Loucy (cell line): ENCODE data around the gene PAPPA2.

ENCODE experiments used
- H2AFZ ChIP-seq: fragments of 200-600 bp; sonication (generic); 2 replicates; pipeline ENCODE4 v1.6.0; 2016; ENCODE audit warnings: antibody characterized with exemption, mild to moderate bottlenecking, low read length, moderate library complexity
- H3F3A ChIP-seq: fragments of 200-600 bp; 2 replicates; pipeline ENCODE4 v1.6.0; 2016; ENCODE audit warnings: antibody characterized with exemption, low read depth, mild to moderate bottlenecking
- H3K27me3 ChIP-seq: fragments of 200-600 bp; sonication (generic); 2 replicates; pipeline ENCODE4 v1.6.1; 2014; ENCODE audit warnings: low read length, mild to moderate bottlenecking; ENCODE audit not compliant: insufficient read depth, poor library complexity, severe bottlenecking
- H3K36me3 ChIP-seq: fragments of 200-600 bp; sonication (generic); 2 replicates; pipeline ENCODE4 v1.6.1; 2016; ENCODE audit warnings: low read length; ENCODE audit not compliant: insufficient read depth
- H3K4me1 ChIP-seq: fragments of 200-600 bp; sonication (generic); 2 replicates; pipeline ENCODE4 v1.5.1; 2014; ENCODE audit warnings: low read length, mild to moderate bottlenecking; ENCODE audit not compliant: insufficient read depth, poor library complexity, severe bottlenecking
- H3K4me2 ChIP-seq: fragments of 200-600 bp; sonication (generic); 2 replicates; pipeline ENCODE4 v1.6.0; 2014; ENCODE audit warnings: antibody characterized with exemption, low read length, low read depth, mild to moderate bottlenecking; ENCODE audit not compliant: poor library complexity, severe bottlenecking
- H3K4me3 ChIP-seq: fragments of 200-600 bp; sonication (generic); 2 replicates; pipeline ENCODE4 v1.5.1; 2014; ENCODE audit warnings: low read length, mild to moderate bottlenecking, mixed read lengths; ENCODE audit not compliant: poor library complexity, severe bottlenecking
- H3K79me2 ChIP-seq: fragments of 200-600 bp; sonication (generic); 2 replicates; pipeline ENCODE4 v1.6.1; 2014; ENCODE audit warnings: low read length; ENCODE audit not compliant: insufficient read depth
- H3K9ac ChIP-seq: fragments of 200-600 bp; sonication (generic); 2 replicates; pipeline ENCODE4 v1.6.0; 2014; ENCODE audit warnings: mild to moderate bottlenecking, low read depth, low read length, moderate library complexity; ENCODE audit not compliant: poor library complexity, severe bottlenecking
- H3K9me2 ChIP-seq: fragments of 200-600 bp; sonication (generic); replicated peaks from 2 replicates; pipeline ENCODE4 v1.6.1; 2016; ENCODE audit warnings: low read depth, low read length, mixed read lengths
- H3K9me3 ChIP-seq: fragments of 200-600 bp; sonication (generic); 2 replicates; pipeline ENCODE4 v1.6.1; 2014; ENCODE audit warnings: mild to moderate bottlenecking, antibody characterized with exemption, low read length, low read depth; ENCODE audit not compliant: insufficient read depth
- H4K20me1 ChIP-seq: fragments of 200-600 bp; sonication (generic); 2 replicates; pipeline ENCODE4 v1.6.0; 2014; ENCODE audit warnings: antibody characterized with exemption, low read length, mild to moderate bottlenecking; ENCODE audit not compliant: insufficient read depth, poor library complexity, severe bottlenecking
- CTCF ChIP-seq: fragments of 200-600 bp; sonication (generic); conservative IDR thresholded peaks from 2 replicates; pipeline ENCODE4 v1.5.1; 2014; ENCODE audit warnings: mild to moderate bottlenecking, antibody characterized with exemption, low read length
- EZH2phosphoT487 ChIP-seq: fragments of 200-600 bp; IDR thresholded peaks from 2 replicates; pipeline ENCODE4 v1.6.1; 2018; ENCODE audit warnings: antibody characterized with exemption, mild to moderate bottlenecking, moderate library complexity, borderline replicate concordance

PAPPA2 gene

DNA sequence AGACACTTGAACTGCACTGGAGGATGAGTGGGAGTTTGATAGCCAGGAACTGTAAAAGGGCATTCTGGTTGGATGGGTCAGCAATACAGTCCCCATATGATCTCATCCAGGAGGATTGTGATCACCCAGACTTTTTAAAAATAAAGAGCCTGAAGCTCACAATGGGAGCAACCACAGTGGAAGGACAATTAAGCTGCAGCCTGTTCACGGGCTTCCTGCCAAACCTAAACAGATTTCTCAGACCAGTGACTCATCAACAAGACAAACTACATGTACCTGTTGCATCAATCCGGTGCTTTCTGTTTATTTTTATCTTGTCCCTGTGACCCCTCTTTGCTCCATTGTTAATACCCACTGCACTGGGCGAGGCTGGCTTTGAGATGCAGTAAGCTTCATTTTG, 52.3 kb downstream of the PAPPA2 start:
- Histone ChIP-seq H3K9ac (no peak overlapping the region), H3K9me2 (no peaks in the 10 kb centered on the region), H3K4me1 (no peaks in the 10 kb centered on the region), H3K4me2 (no peak overlapping the region), H3K4me3 (no peak overlapping the region), H3K27me3 (no peaks in the 10 kb centered on the region), H4K20me1 (no peaks in the 10 kb centered on the region), H3K9me3 (no peaks in the 10 kb centered on the region), H3F3A (no peaks in the 10 kb centered on the region), H3K79me2 (no peaks in the 10 kb centered on the region), H3K36me3 (no peaks in the 10 kb centered on the region), H2AFZ (no peak overlapping the region)
- TF ChIP-seq EZH2phosphoT487 (no peak), CTCF (no peak)

DNA sequence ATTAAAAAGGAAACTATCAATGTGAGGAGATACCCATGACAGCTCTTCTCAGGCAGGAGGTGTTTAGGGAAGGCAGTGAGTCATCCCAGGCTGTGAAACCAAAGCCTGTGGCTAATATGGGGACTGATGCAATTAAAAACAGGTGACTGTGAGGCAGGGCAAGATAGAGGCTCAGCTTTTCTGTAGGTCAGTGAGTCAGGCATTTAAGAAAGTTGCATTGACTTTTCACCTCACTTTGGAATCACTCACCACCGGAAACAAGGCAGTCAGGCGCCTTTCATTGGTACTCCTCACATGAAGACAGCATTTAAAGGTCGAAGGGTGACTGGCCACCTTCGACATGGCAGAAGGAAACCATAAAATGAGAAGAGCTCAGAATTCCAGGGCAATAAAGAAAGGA, 54.5 kb downstream of the PAPPA2 start:
- TF ChIP-seq EZH2phosphoT487: no peak
- no peak for TF ChIP-seq CTCF
- H3K9me2 ChIP-seq: no peaks in the 10 kb centered on the region
- H3K36me3 ChIP-seq: no peaks in the 10 kb centered on the region
- H4K20me1 ChIP-seq: no peaks in the 10 kb centered on the region
- H3K27me3 ChIP-seq: no peaks in the 10 kb centered on the region
- no peaks in the 10 kb centered on the region for H3K4me1 ChIP-seq
- no peaks in the 10 kb centered on the region for H3K79me2 ChIP-seq
- no peak overlapping the region for H3K4me2 ChIP-seq
- H3F3A ChIP-seq: no peaks in the 10 kb centered on the region
- H2AFZ ChIP-seq: no peak overlapping the region
- H3K9me3 ChIP-seq: no peaks in the 10 kb centered on the region
- H3K4me3 ChIP-seq: no peak overlapping the region
- H3K9ac ChIP-seq: no peak overlapping the region

- TF ChIP-seq EZH2phosphoT487 (no peak), CTCF (no peak)
- no peak overlapping the region for H2AFZ ChIP-seq
- no peaks in the 10 kb centered on the region for H3F3A ChIP-seq
- H4K20me1 ChIP-seq: no peaks in the 10 kb centered on the region
- no peak overlapping the region for H3K4me2 ChIP-seq
- no peak overlapping the region for H3K9ac ChIP-seq
- no peaks in the 10 kb centered on the region for H3K36me3 ChIP-seq
- no peaks in the 10 kb centered on the region for H3K9me3 ChIP-seq
- H3K27me3 ChIP-seq: no peaks in the 10 kb centered on the region
- H3K4me3 ChIP-seq: no peak overlapping the region
- no peaks in the 10 kb centered on the region for H3K9me2 ChIP-seq
- no peaks in the 10 kb centered on the region for H3K79me2 ChIP-seq
- H3K4me1 ChIP-seq: no peaks in the 10 kb centered on the region
Measured at GRCh38 chr1:176521211-176521610, 58.2 kb downstream of the PAPPA2 start.
